Neural cell (in vitro differentiated cells): Measurements from ENCODE around the gene PDE6H.

Experiments
- CTCF ChIP-seq: fragments of 450-650 bp; IDR thresholded peaks from 2 replicates; pipeline ENCODE4 v1.5.1; 2014; ENCODE audit warnings: antibody characterized with exemption, mild to moderate bottlenecking, moderate library complexity; ENCODE audit not compliant: poor library complexity, severe bottlenecking
- EP300 ChIP-seq: fragments of 450-650 bp; conservative IDR thresholded peaks from 2 replicates; pipeline ENCODE4 v1.6.1; 2014; ENCODE audit warnings: antibody characterized with exemption, mild to moderate bottlenecking, moderate library complexity; ENCODE audit not compliant: poor library complexity, severe bottlenecking
- EZH2 ChIP-seq: fragments of 200-600, 300-800 bp; shearing (Covaris generic), sonication (generic); IDR thresholded peaks from 2 replicates; pipeline ENCODE4 v1.6.1; 2014; ENCODE audit warnings: antibody characterized with exemption, low read length, borderline replicate concordance, mild to moderate bottlenecking; ENCODE audit not compliant: insufficient read depth, poor library complexity, severe bottlenecking
- MXI1 ChIP-seq: fragments of 450-650 bp; conservative IDR thresholded peaks from 2 replicates; pipeline ENCODE4 v1.6.1; 2014; ENCODE audit warnings: antibody characterized with exemption, mild to moderate bottlenecking; ENCODE audit not compliant: poor library complexity, severe bottlenecking
- POLR2AphosphoS5 ChIP-seq: IDR thresholded peaks from 2 replicates; pipeline ENCODE4 v1.6.1; 2012
- RAD21 ChIP-seq: fragments of 450-650 bp; conservative IDR thresholded peaks from 2 replicates; pipeline ENCODE4 v1.6.1; 2014; ENCODE audit warnings: antibody characterized with exemption, mild to moderate bottlenecking, moderate library complexity
- REST ChIP-seq: IDR thresholded peaks from 2 replicates; pipeline ENCODE4 v1.6.1; 2012; ENCODE audit warnings: borderline replicate concordance
- SMC3 ChIP-seq: fragments of 450-650 bp; conservative IDR thresholded peaks from 2 replicates; pipeline ENCODE4 v1.6.1; 2014; ENCODE audit warnings: antibody characterized with exemption, mild to moderate bottlenecking, moderate library complexity; ENCODE audit not compliant: poor library complexity
- TAF1 ChIP-seq: IDR thresholded peaks from 2 replicates; pipeline ENCODE4 v1.6.1; 2012; ENCODE audit warnings: low read depth

GRCh38 chr12:14965221-14965620 is 7.6 kb upstream of the PDE6H start:
- TF ChIP-seq CTCF (no peak), POLR2AphosphoS5 (no peak), SMC3 (no peak), EZH2 (no peak), EP300 (no peak), REST (no peak), MXI1 (no peak), TAF1 (no peak), RAD21 (no peak)
